H1 (cell line): ENCODE results near the gene CBR3. TPM values are rescaled to one million over a fixed set of nuclear protein-coding genes. Genes with fewer than 3 reads are reported as not detected.
A peak's percentile ranks its signal among the peaks of the same experiment; 100 is the strongest.

Source experiments
- CTCF ChIA-PET: fragments of 300-600 bp; sonication (Branson Sonifier 250); formaldehyde crosslinking; loops from one replicate; lab custom pipeline; 2021; ENCODE audit not compliant: partially characterized antibody; lab: Charles Lee
- POLR2A ChIA-PET: fragments of 300-600 bp; sonication (Branson Sonifier 250); formaldehyde crosslinking; loops from one replicate; lab custom pipeline; 2021; ENCODE audit warnings: inconsistent platforms; ENCODE audit not compliant: partially characterized antibody; lab: Charles Lee
- DNase-seq, 2 experiments: peaks; one replicate each; pipeline versions ENCODE4 v3.0.0 to v3.0.0-alpha.2; 2010 to 2022; ENCODE audit warnings: low spot score in 2 of 2, low read depth in 1 of 2, mixed read lengths in 1 of 2
- FAIRE-seq: peaks from 2 replicates; lab custom pipeline; 2011; peaks lifted over from hg19 to GRCh38; lab: Jason Lieb, UNC
- H2AFZ ChIP-seq: 2 replicates; pipeline ENCODE4 v1.8.1; 2012; ENCODE audit warnings: low read length, inconsistent platforms
- H2AK5ac ChIP-seq: 2 replicates; pipeline ENCODE4 v1.6.1; 2013; ENCODE audit warnings: low read depth, low read length
- H2BK120ac ChIP-seq: replicated peaks from 2 replicates; pipeline ENCODE3; 2013; ENCODE audit warnings: low read depth, low read length, inconsistent platforms
- H2BK12ac ChIP-seq: 2 replicates; pipeline ENCODE4 v1.6.1; 2013; ENCODE audit warnings: low read depth, low read length
- H2BK15ac ChIP-seq: 2 replicates; pipeline ENCODE4 v1.6.1; 2013; ENCODE audit warnings: low read length
- H2BK20ac ChIP-seq: 2 replicates; pipeline ENCODE4 v1.6.1; 2013; ENCODE audit warnings: low read length
- H2BK5ac ChIP-seq: 2 replicates; pipeline ENCODE4 v1.6.1; 2013; ENCODE audit warnings: low read depth, low read length
- H3K14ac ChIP-seq: 2 replicates; pipeline ENCODE4 v1.6.1; 2013; ENCODE audit warnings: inconsistent platforms; ENCODE audit not compliant: insufficient read length
- H3K18ac ChIP-seq: 2 replicates; pipeline ENCODE4 v1.6.1; 2013; ENCODE audit warnings: low read length; ENCODE audit errors: extremely low read depth
- H3K23ac ChIP-seq: 2 replicates; pipeline ENCODE4 v1.6.1; 2013; ENCODE audit warnings: inconsistent platforms; ENCODE audit not compliant: insufficient read length
- H3K23me2 ChIP-seq: 2 replicates; pipeline ENCODE4 v1.6.1; 2013; ENCODE audit warnings: low read depth, low read length
- H3K27ac ChIP-seq: 2 replicates; pipeline ENCODE4 v1.6.1; 2011; ENCODE audit warnings: low read depth, low read length, inconsistent platforms
- H3K27me3 ChIP-seq, 4 experiments: replicated peaks in 1 of 4; 1 replicate in 1 of 4; 2 replicates in 3 of 4; pipeline versions ENCODE4 v1.6.1 to v1.8.1; 2011 to 2013; ENCODE audit warnings: low read length in 3 of 4, mild to moderate bottlenecking in 3 of 4, inconsistent platforms in 2 of 4, mixed read lengths in 2 of 4, moderate library complexity in 1 of 4; ENCODE audit not compliant: control insufficient read depth in 3 of 4, insufficient read depth in 3 of 4; ENCODE audit errors: extremely low read depth in 1 of 4
- H3K36me3 ChIP-seq, 4 experiments: 2 replicates each; pipeline versions ENCODE4 v1.6.1 to v1.8.1; 2011 to 2013; ENCODE audit warnings: mild to moderate bottlenecking in 4 of 4, low read length in 3 of 4, moderate library complexity in 2 of 4, control low read depth in 1 of 4, inconsistent platforms in 1 of 4; ENCODE audit not compliant: insufficient read depth in 4 of 4, control insufficient read depth in 2 of 4
- H3K4ac ChIP-seq: replicated peaks from 2 replicates; pipeline ENCODE3; 2013; ENCODE audit warnings: low read length, low read depth, mixed read lengths, inconsistent platforms; ENCODE audit not compliant: insufficient read length
- H3K4me1 ChIP-seq, 4 experiments: replicated peaks in 1 of 4; 1 replicate in 1 of 4; 2 replicates in 3 of 4; pipeline versions ENCODE4 v1.6.1 to v1.8.1; 2011 to 2013; ENCODE audit warnings: low read length in 3 of 4, inconsistent platforms in 2 of 4, mixed read lengths in 1 of 4; ENCODE audit not compliant: insufficient read depth in 4 of 4, control insufficient read depth in 3 of 4
- H3K4me2 ChIP-seq, 2 experiments: 2 replicates each; pipeline versions ENCODE4 v1.6.1 to v1.8.1; 2011 to 2013; ENCODE audit warnings: low read depth in 2 of 2, low read length in 2 of 2, control low read depth in 1 of 2, inconsistent platforms in 1 of 2, mild to moderate bottlenecking in 1 of 2; ENCODE audit not compliant: insufficient read depth in 1 of 2
- H3K4me3 ChIP-seq, 4 experiments: fragments of 200-600, 300-600 bp in 1 of 4; sonication (generic), shearing (Covaris generic), sonication (Bioruptor Twin) in 1 of 4; 2 replicates each; pipeline versions ENCODE4 v1.5.1 to v1.8.1; 2011 to 2016; ENCODE audit warnings: low read length in 4 of 4, low read depth in 3 of 4, control low read depth in 2 of 4, inconsistent platforms in 2 of 4, mild to moderate bottlenecking in 2 of 4, mixed read lengths in 1 of 4, moderate library complexity in 1 of 4; ENCODE audit not compliant: insufficient read depth in 2 of 4; ENCODE audit errors: extremely low read depth in 1 of 4
- H3K56ac ChIP-seq: replicated peaks from 2 replicates; pipeline ENCODE3; 2013; ENCODE audit warnings: low read depth, mild to moderate bottlenecking, mixed read lengths, low read length, inconsistent platforms; ENCODE audit not compliant: insufficient read length
- H3K79me1 ChIP-seq: 2 replicates; pipeline ENCODE4 v1.6.1; 2013; ENCODE audit warnings: low read depth, low read length, control low read depth
- H3K79me2 ChIP-seq, 2 experiments: 2 replicates each; pipeline versions ENCODE4 v1.6.1 to v1.8.1; 2012 to 2013; ENCODE audit warnings: low read length in 2 of 2, mild to moderate bottlenecking in 2 of 2, inconsistent platforms in 1 of 2; ENCODE audit not compliant: insufficient read depth in 2 of 2, control insufficient read depth in 1 of 2
- H3K9ac ChIP-seq, 4 experiments: replicated peaks in 1 of 4; 1 replicate in 1 of 4; 2 replicates in 3 of 4; pipeline versions ENCODE4 v1.6.1 to v1.8.1; 2011 to 2013; ENCODE audit warnings: low read depth in 3 of 4, low read length in 3 of 4, control low read depth in 2 of 4, mild to moderate bottlenecking in 2 of 4, moderate library complexity in 2 of 4, inconsistent platforms in 1 of 4; ENCODE audit errors: extremely low read depth in 1 of 4
- H3K9me3 ChIP-seq, 2 experiments: 2 replicates each; pipeline versions ENCODE4 v1.6.1 to v1.8.1; 2012 to 2013; ENCODE audit warnings: mild to moderate bottlenecking in 2 of 2, moderate library complexity in 2 of 2, control low read depth in 1 of 2, inconsistent platforms in 1 of 2, low read depth in 1 of 2, low read length in 1 of 2, mixed read lengths in 1 of 2; ENCODE audit not compliant: insufficient read depth in 2 of 2
- H4K20me1 ChIP-seq, 2 experiments: replicated peaks in 1 of 2; 2 replicates each; pipeline versions ENCODE3 to v1.8.1; 2011 to 2013; ENCODE audit warnings: inconsistent platforms in 2 of 2, low read length in 2 of 2, mild to moderate bottlenecking in 1 of 2; ENCODE audit not compliant: insufficient read depth in 2 of 2, control insufficient read depth in 1 of 2
- H4K5ac ChIP-seq: 2 replicates; pipeline ENCODE4 v1.6.1; 2013; ENCODE audit warnings: low read length, low read depth, mixed read lengths, inconsistent platforms; ENCODE audit not compliant: insufficient read length
- H4K8ac ChIP-seq: 2 replicates; pipeline ENCODE4 v1.8.0; 2013; ENCODE audit warnings: mild to moderate bottlenecking, moderate library complexity, low read length, inconsistent platforms; ENCODE audit not compliant: insufficient read depth; ENCODE audit errors: extremely low read depth
- H4K91ac ChIP-seq: replicated peaks from 2 replicates; pipeline ENCODE3; 2013; ENCODE audit warnings: low read length, mixed read lengths, inconsistent platforms; ENCODE audit not compliant: insufficient read length
- SRF ChIP-seq: IDR thresholded peaks from 2 replicates; pipeline ENCODE4 v1.6.1; 2011; ENCODE audit warnings: mild to moderate bottlenecking, low read depth, low read length, moderate library complexity
- WGBS, 2 experiments: shearing (Covaris generic) in 1 of 2; methylation state at CpG; one replicate each; pipeline versions ENCODE4 v1.1.6 to v1.1.7; 2013 to 2015; ENCODE audit warnings: low lambda C conversion rate in 2 of 2, mixed read lengths in 2 of 2, inconsistent platforms in 1 of 2, low coverage in 1 of 2, missing lambda C conversion rate in 1 of 2; ENCODE audit not compliant: insufficient replicate concordance in 2 of 2, insufficient coverage in 1 of 2, insufficient read length in 1 of 2; ENCODE audit errors: extremely low coverage in 1 of 2, missing lambda C conversion rate in 1 of 2; 5-methylcytosine and 5-hydroxymethylcytosine counted together
- polyA plus RNA-seq, 7 experiments: library from polyadenylated mRNA; depleted of rRNA in 3 of 7; stranded (reverse) in 5 of 7; unstranded in 2 of 7; fragments of >200 nt in 5 of 7; fragments of 200-250 nt in 2 of 7; gene quantifications; 1 replicate in 5 of 7; 2 replicates in 1 of 7; 4 replicates in 1 of 7; pipeline versions ENCODE4 v1.2.1 to v1.2.3, GENCODE V29; 2011 to 2013; ENCODE audit warnings: missing spikeins in 2 of 7, mixed read lengths in 2 of 7
- total RNA-seq: library from RNA; stranded (reverse); fragmentation: NEBNext Ultra II Directional; extraction: Animal tissue kit (Norgen Biotek cat#: 25700); gene quantifications from 2 replicates; pipeline ENCODE4 v1.2.1, GENCODE V29; 2021

CBR3 gene
- total and polyA plus RNA-seq, 2 of the 8 experiments (the other 6 are each of a cell fraction or from before 2014, with no cell fraction given): 1.2 to 4.3 TPM

GRCh38 chr21:36093512-36093911 is 41.4 kb upstream of the CBR3 start:
- DNase-seq: no peak
- Histone ChIP-seq H2BK15ac (no peak overlapping the region; the same call in 1 of the 2 replicates), H4K20me1 (no peaks in the 10 kb centered on the region), H2BK120ac (no peak overlapping the region), H4K5ac (no peak overlapping the region), H3K14ac (no peak overlapping the region), H4K91ac (no peak overlapping the region)
- no peak for TF ChIP-seq SRF
- TF ChIP-seq, all 59 proteins: peak for 0
- 100% methylated on average over 1 of the region's 1 CpG; no CpG with 5 or more reads in 1 of the 2 experiments for WGBS, 2 experiments
- ChIA-PET POLR2A (interaction anchor here (1.4 kb wide), 1 partner anchor 34 kb away, joined by 4 read pairs; the partner anchor contains the start of gene SETD4), CTCF (interaction anchor here (8.3 kb wide), 1 partner anchor 22 kb away, joined by 48 read pairs; the partner anchor contains the start of gene CBR1)
- Histone ChIP-seq H3K27ac (no peak overlapping the region), H3K27me3 (no peaks in the 10 kb centered on the region), H4K8ac (no peak overlapping the region), H2AK5ac (peak overlapping the region; percentile 86; the same call in 1 of the 2 replicates), H3K23me2 (no peaks in the 10 kb centered on the region), H3K4me2 (no peak overlapping the region), H2AFZ (no peak overlapping the region), H3K9me3 (peaks cover 16 to 20% of the 10 kb centered on the region in 2 experiments), H3K79me1 (no peaks in the 10 kb centered on the region), H3K4me1 (peaks cover 3 to 18% (median 10%) of the 10 kb centered on the region in 4 experiments; a peak in 5 of 7 replicates), H2BK5ac (peak overlapping the region; percentile 39; the same call in 1 of the 2 replicates), H3K36me3 (peaks cover 0 to 7% (median 1%) of the 10 kb centered on the region in 4 experiments; a peak in 1 of 8 replicates), H3K18ac (no peak overlapping the region), H2BK20ac (peak overlapping the region; percentile 82; the same call in 1 of the 2 replicates), H3K4ac (no peak overlapping the region), H2BK12ac (peak overlapping the region; percentile 71; the same call in 1 of the 2 replicates), H3K79me2 (no peaks in the 10 kb centered on the region), H3K23ac (no peak overlapping the region), H3K4me3 (no peak overlapping the region), H3K9ac (no peak overlapping the region), H3K56ac (no peak overlapping the region)
- FAIRE-seq: no peak
